Measurements from ENCODE around the gene GIMAP2.
A peak's percentile ranks its signal among the peaks of the same experiment; 100 is the strongest.
"Not testable (repeated sequence)": the region's sequence is repeated elsewhere in the genome, so short reads cannot be mapped to it uniquely, and the experiment has no call there.

The GIMAP2 gene

DNA sequence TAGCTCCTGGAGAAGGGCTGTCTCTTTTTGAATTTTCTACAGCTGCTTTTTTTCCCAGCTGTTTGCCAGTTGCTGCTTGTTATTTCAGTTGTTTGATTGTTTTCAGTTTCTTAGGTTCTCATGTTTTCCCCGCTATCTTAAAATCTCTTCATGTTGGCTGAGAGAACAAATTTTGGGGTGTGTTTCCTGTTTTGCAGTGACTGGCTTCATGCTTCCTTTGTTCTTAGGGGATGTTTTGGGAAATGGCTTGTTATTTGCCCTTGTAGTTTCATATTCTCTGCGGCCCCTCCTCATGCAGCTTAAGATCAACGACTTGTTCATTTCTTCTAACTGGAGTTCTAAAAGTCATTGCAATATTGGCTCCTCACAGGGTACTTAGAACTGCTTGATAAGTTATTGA is 8.7 kb upstream of the GIMAP2 start:
- not testable (repeated sequence) for DNase-seq (ENCODE audit: low spot score)

GRCh38 chr7:150678601-150679000 is 6.9 kb upstream of the GIMAP2 start:
- not testable (repeated sequence) for DNase-seq (ENCODE audit: low spot score)

DNA sequence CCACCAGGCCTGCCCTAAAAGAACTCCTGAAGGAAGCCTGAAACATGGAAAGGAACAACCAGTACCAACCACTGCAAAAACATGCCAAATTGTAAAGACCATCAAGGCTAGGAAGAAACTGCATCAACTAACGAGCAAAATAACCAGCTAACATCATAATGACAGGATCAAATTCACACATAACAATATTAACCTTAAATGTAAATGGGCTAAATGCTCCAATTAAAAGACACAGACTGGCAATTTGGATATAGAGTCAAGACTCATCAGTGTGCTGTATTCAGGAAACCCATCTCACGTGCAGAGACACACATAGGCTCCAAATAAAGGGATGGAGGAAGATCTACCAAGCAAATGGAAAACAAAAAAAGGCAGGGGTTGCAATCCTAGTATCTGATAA is 5.1 kb upstream of the GIMAP2 start:
- DNase-seq (ENCODE audit: low spot score) = not testable (repeated sequence)

DNA sequence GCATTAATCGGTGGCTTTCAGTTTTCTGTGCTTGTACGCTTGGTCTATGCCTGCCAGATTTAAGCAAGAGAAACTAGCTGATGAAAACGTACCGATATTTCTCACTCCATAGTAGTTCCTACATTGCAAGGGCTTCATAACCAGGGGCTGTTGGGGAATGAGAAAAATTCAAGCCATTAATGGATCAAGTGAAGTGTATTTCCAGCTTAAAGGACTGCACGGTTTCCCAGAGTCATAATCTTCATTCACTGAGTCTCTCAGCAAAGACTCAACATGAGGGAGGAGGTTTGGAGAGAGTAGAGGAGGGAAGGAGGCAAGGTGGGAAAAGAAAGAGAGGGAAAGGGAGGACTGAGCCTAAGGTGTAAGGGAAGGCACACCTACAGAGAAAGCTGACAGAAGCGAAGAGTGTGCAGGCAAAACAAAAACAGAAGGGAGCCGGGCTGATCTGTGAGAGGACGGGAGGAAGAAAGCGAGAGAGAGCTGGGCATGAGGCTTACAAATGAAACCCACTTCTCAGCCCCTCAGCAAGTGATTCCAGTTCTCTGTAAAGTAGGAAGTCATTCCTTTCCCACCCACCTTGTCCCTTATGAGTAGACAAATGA is 625 bp downstream of the GIMAP2 start:
- peak; percentile 19 for DNase-seq (ENCODE audit: low spot score)

DNA sequence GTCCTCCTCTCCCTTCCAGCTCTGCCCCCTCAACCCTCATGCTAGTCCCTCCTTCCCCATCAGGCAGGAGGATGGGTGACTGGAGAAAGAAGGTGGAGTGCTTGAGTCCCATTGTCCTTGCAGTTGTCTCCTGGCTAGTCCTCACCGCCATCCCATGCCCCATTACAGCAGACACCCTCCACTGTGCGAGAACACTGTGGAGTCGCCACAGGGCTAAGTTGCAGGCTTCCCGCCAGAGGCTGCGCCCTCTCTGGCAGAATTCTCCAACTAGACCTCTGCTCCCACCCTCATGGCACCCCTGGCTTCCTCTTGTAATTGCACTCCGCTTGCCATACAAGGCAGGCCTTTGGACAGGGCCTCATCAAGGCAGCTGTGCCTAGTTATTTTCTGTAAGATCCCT is 3.1 kb downstream of the GIMAP2 start:
- DNase-seq (ENCODE audit: low spot score) = no peak

DNA sequence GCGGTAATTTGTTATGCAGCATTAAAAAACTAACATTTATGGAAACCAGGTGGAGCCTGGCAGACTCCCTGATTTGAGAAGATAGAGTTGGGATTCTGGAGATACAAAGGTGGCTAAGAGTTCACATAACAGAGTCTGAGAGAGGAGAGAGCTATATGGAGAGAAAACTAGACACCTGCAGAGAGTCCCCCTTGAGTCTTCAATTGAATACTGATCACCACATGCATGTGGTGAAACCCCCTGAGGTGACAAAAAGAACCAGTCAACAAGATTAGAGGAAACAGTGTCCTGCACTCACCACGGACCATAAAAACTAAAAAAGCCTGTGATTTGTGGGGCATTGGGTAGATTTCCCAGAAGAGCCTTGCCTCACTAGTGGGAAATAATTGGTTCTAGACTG is 10.1 kb downstream of the GIMAP2 start:
- DNase-seq (ENCODE audit: low spot score) = no peak

DNA sequence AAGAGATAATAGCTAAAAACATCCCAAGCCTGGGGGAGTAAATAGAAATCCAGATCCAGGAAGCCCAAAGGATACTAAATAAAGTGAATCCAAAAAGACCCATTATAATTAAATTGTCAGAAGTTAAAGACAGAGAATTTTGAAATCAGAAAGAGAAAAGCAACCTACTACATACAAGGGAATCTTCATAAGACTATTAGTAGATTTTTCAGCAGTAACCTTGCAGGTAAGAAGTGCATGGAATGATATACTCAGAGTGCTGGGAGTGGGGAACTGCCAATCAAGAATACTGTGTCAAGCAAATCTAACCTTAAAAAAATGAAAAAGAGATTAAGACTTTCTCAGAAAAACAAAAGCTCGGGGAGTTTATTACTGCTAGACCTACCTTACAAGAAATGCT is 17.7 kb downstream of the GIMAP2 start:
- no peak for DNase-seq (ENCODE audit: low spot score)

GRCh38 chr7:150715293-150715692 is 29.8 kb downstream of the GIMAP2 start:
- DNase-seq (ENCODE audit: low spot score) = no peak

GRCh38 chr7:150715738-150716137 is 30.2 kb downstream of the GIMAP2 start:
- DNase-seq (ENCODE audit: low spot score) = no peak

GRCh38 chr7:150716368-150716767 is 30.9 kb downstream of the GIMAP2 start, which contains the start of gene GIMAP1:
GIMAP1 (plus strand) TSS chr7:150716613; CDS start chr7:150719048, 2,435 bp downstream.
- DNase-seq (ENCODE audit: low spot score) = peak; percentile 58

GRCh38 chr7:150716939-150717338 is 31.4 kb downstream of the GIMAP2 start:
- no peak for DNase-seq (ENCODE audit: low spot score)

DNA sequence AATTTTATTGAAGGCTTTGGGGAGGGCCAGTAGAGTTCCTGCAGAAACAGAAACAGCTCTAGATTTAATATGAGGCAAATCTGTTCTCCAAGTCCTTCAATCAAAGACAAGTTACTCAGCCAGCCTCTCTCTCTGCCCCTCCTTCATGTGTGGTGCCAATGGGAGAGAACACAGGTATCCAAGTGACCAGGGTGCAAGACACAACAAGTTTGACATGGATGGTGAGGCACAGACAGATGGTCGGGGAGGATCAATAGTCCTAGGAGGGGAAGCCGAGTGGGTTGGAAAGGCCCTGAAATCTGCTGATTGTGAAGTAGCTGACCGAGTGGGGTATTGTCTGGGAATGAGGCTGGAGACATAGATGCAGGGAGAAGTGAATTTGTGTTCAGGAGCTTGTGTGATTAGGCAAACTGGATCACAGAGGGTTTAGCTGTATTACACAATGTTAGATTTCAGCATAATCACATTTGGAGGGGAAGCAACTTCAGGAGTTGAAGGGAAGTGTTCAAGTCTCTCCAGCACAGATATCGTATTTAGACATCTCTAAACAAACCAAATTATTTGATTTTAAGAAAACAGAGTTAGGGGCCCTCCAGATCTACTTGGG is 32.4 kb downstream of the GIMAP2 start:
- no peak for DNase-seq (ENCODE audit: low spot score)

- DNase-seq (ENCODE audit: low spot score) = no peak
Measured at GRCh38 chr7:150719436-150719835, 33.9 kb downstream of the GIMAP2 start.

- no peak for DNase-seq (ENCODE audit: low spot score)
Measured at GRCh38 chr7:150719960-150720891, 34.7 kb downstream of the GIMAP2 start.

- no peak for DNase-seq (ENCODE audit: low spot score)
Measured at GRCh38 chr7:150721970-150722373, 36.5 kb downstream of the GIMAP2 start.

GRCh38 chr7:150722431-150722931 is 37.0 kb downstream of the GIMAP2 start:
- DNase-seq (ENCODE audit: low spot score) = peak; percentile 69

DNA sequence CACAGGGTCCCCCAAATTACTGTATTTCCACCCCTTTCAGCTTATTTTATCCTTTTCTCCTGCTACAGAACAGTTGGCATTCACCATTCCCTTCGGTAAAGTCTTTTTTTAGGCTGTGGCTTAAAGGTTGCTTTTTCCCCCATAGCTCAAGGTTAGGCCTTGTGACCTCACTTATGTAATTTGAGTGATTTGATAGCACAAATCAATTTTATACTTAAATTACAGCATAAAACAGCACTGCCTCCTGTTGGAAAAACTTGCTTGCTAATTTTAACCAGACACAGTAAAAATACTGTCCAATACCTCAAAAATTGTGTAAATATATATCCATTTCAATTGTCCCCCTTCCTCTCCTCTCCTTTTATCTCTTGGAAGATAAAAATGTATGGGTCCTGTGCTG is 38.0 kb downstream of the GIMAP2 start:
- DNase-seq (ENCODE audit: low spot score) = no peak

GRCh38 chr7:150727381-150727780 is 41.9 kb downstream of the GIMAP2 start:
- DNase-seq (ENCODE audit: low spot score) = no peak

- DNase-seq (ENCODE audit: low spot score) = no peak
Measured at GRCh38 chr7:150728011-150728410, 42.5 kb downstream of the GIMAP2 start.

DNA sequence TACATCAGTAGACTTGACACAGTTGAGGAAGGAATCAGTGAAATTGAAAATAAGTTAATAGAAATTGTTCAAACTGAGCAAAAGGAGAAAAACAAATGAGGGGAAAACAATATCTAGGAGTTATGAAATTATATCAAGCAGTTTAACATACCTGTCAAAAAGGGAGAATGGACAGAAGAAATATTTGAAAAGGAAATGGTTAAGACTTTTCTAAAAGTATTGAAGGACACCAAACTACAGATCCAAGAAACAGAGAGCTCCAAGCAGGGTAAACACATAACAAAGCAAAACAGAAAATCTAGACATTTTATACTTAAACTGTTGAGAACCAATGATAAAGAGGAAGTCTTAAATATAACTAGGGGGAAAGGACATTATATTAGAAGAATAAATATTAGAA is 43.1 kb downstream of the GIMAP2 start:
- no peak for DNase-seq (ENCODE audit: low spot score)

DNA sequence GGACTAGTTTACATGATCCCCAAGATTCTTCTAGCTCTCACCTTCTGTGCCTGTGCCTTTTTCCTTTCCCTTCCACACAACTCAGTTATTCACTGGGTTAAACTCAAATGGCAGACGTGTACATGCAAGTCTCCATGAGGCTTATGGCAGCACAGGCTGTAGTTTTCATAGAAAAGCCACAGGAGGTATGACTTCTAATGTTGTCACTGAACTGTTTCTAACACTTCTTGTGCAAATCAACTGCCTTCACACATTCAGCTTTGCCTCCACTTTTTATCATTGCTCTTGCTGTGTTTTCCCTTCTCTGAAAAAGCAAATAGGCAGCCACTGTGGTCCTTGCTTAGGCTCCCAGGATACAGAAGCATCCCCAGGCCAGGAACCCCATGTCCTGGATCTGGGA is 46.4 kb downstream of the GIMAP2 start:
- DNase-seq (ENCODE audit: low spot score) = no peak

GRCh38 chr7:150732786-150733481 is 47.4 kb downstream of the GIMAP2 start:
- no peak for DNase-seq (ENCODE audit: low spot score)
